HCT116 (cell line): ENCODE results near the gene PELO. TPM values are rescaled to one million over a fixed set of nuclear protein-coding genes. Genes with fewer than 3 reads are reported as not detected.

Experiments used
- total RNA-seq: library from RNA; stranded (reverse); gene quantifications from one replicate; pipeline ENCODE4 v1.2.1, GENCODE V29; 2021; ENCODE audit not compliant: unreplicated experiment

The PELO gene
- total RNA-seq, 1 experiment from 2014 or later = 16.5 TPM

Other genes starting within 250 kb of the PELO start
- 1.8 TPM for gene ITGA1, start within 50 bp of the PELO start, total RNA-seq
- 36.6 TPM for gene ITGA2, start 201.4 kb downstream of the PELO start, total RNA-seq